Measurements from ENCODE around the gene NUTM2F. TPM values are rescaled to one million over a fixed set of nuclear protein-coding genes. Genes with fewer than 3 reads are reported as not detected.

NUTM2F gene
- total RNA-seq, 4 donors from 2014 or later: not detected

GRCh38 chr9:94303321-94303720 lies 25.1 kb downstream of the NUTM2F start:
- Histone ChIP-seq H3K4me1 (peaks cover 0 to 6% (median 0%) of the 10 kb centered on the region in 4 donors), H3K36me3 (peaks cover 0 to 15% (median 7%) of the 10 kb centered on the region in 4 donors), H3K4me3 (no peak overlapping the region), H3K27me3 (no peaks in the 10 kb centered on the region), H3K27ac (replicated peaks in 1 of 4) (no peak overlapping the region), H3K9me3 (no peaks in the 10 kb centered on the region)
- TF ChIP-seq POLR2A (IDR thresholded peaks at IDR 0.05; ENCODE audit: low read depth) (no peak), EP300 (IDR thresholded peaks at IDR 0.05) (no peak), POLR2AphosphoS5 (IDR thresholded peaks at IDR 0.05) (no peak), CTCF (IDR thresholded peaks at IDR 0.05) (no peak)
- no peak for DNase-seq (ENCODE audit: extremely low spot score)
- intact Hi-C loops (cut with DNase I): no loop called here

- Histone ChIP-seq H3K27ac (replicated peaks in 1 of 4) (no peak overlapping the region), H3K36me3 (peaks cover 0 to 15% (median 7%) of the 10 kb centered on the region in 4 donors), H3K27me3 (no peaks in the 10 kb centered on the region), H3K9me3 (no peaks in the 10 kb centered on the region), H3K4me3 (no peak overlapping the region), H3K4me1 (peaks cover 0 to 6% (median 0%) of the 10 kb centered on the region in 4 donors)
- no peak for DNase-seq (ENCODE audit: extremely low spot score)
- intact Hi-C loops (cut with DNase I): no loop called here
- no peak for TF ChIP-seq POLR2A (IDR thresholded peaks at IDR 0.05; ENCODE audit: low read depth)
- TF ChIP-seq CTCF (IDR thresholded peaks at IDR 0.05): no peak
- no peak for TF ChIP-seq EP300 (IDR thresholded peaks at IDR 0.05)
- no peak for TF ChIP-seq POLR2AphosphoS5 (IDR thresholded peaks at IDR 0.05)
- WGBS: 97% methylated on average over 4 of the region's 4 CpGs
Measured at GRCh38 chr9:94302426-94302825, 26.0 kb downstream of the NUTM2F start.

GRCh38 chr9:94301583-94301982 lies 26.9 kb downstream of the NUTM2F start:
- 99% methylated on average over 5 of the region's 5 CpGs for WGBS
- TF ChIP-seq EP300 (IDR thresholded peaks at IDR 0.05) (no peak), CTCF (IDR thresholded peaks at IDR 0.05) (no peak), POLR2AphosphoS5 (IDR thresholded peaks at IDR 0.05) (no peak), POLR2A (IDR thresholded peaks at IDR 0.05; ENCODE audit: low read depth) (no peak)
- no peaks in the 10 kb centered on the region for H3K9me3 ChIP-seq
- H3K4me1 ChIP-seq: peaks cover 0 to 6% (median 0%) of the 10 kb centered on the region in 4 donors
- DNase-seq (ENCODE audit: extremely low spot score): no peak
- peaks cover 0 to 15% (median 7%) of the 10 kb centered on the region in 4 donors for H3K36me3 ChIP-seq
- no peak overlapping the region for H3K27ac ChIP-seq (replicated peaks in 1 of 4)
- no peaks in the 10 kb centered on the region for H3K27me3 ChIP-seq
- H3K4me3 ChIP-seq: no peak overlapping the region
- intact Hi-C loops (cut with DNase I): no loop called here

- no peak overlapping the region for H3K27ac ChIP-seq (replicated peaks in 1 of 4)
- no peak overlapping the region for H3K4me3 ChIP-seq
- WGBS: 95% methylated on average over 11 of the region's 20 CpGs
- H3K36me3 ChIP-seq: peaks cover 0 to 15% (median 7%) of the 10 kb centered on the region in 4 donors
- H3K9me3 ChIP-seq: no peaks in the 10 kb centered on the region
- no peaks in the 10 kb centered on the region for H3K27me3 ChIP-seq
- TF ChIP-seq EP300 (IDR thresholded peaks at IDR 0.05) (no peak), CTCF (IDR thresholded peaks at IDR 0.05) (no peak), POLR2A (IDR thresholded peaks at IDR 0.05; ENCODE audit: low read depth) (no peak), POLR2AphosphoS5 (IDR thresholded peaks at IDR 0.05) (no peak)
- intact Hi-C loops (cut with DNase I): no loop called here
- H3K4me1 ChIP-seq: peaks cover 0 to 6% (median 0%) of the 10 kb centered on the region in 4 donors
- no peak for DNase-seq (ENCODE audit: extremely low spot score)
Measured at GRCh38 chr9:94300470-94301301, 27.8 kb downstream of the NUTM2F start.
